ENCODE data around the gene SPAG9. TPM values are rescaled to one million over a fixed set of nuclear protein-coding genes. Genes with fewer than 3 reads are reported as not detected.

Gene SPAG9
- total and polyA plus RNA-seq, 2 experiments from 2014 or later: 26.5 to 82.7 TPM

- no peak for TF ChIP-seq EZH2phosphoT487 (IDR thresholded peaks at IDR 0.05; ENCODE audit: low read depth, severe bottlenecking, unreplicated experiment)
- no peak for TF ChIP-seq CTCF (IDR thresholded peaks at IDR 0.05; ENCODE audit: poor library complexity)
- no peak for TF ChIP-seq EZH2 (IDR thresholded peaks at IDR 0.05; ENCODE audit: borderline replicate concordance)
- no peaks in the 10 kb centered on the region for H3K9me3 ChIP-seq (ENCODE audit: low read depth)
- no peak overlapping the region for H3K4me3 ChIP-seq
- H3K27ac ChIP-seq: no peak overlapping the region
- H3K4me2 ChIP-seq: no peak overlapping the region
- no peaks in the 10 kb centered on the region for H3K9me2 ChIP-seq (replicated peaks; ENCODE audit: insufficient read depth)
- H3K36me3 ChIP-seq (replicated peaks; ENCODE audit: insufficient read depth, low read depth): no peaks in the 10 kb centered on the region
- H2AFZ ChIP-seq: no peak overlapping the region
- WGBS (ENCODE audit: low lambda C conversion rate, missing lambda C conversion rate): 98% methylated on average over 4 of the region's 4 CpGs
- peaks cover 10% of the 10 kb centered on the region for H3K4me1 ChIP-seq (ENCODE audit: insufficient read depth)
- H3K27me3 ChIP-seq: no peaks in the 10 kb centered on the region
- peaks cover 6% of the 10 kb centered on the region for H3K79me2 ChIP-seq
- H4K20me1 ChIP-seq (ENCODE audit: insufficient read depth, poor library complexity, severe bottlenecking): no peaks in the 10 kb centered on the region
- DNase-seq (ENCODE audit: low spot score): no peak
Measured at GRCh38 chr17:51032850-51033249, 87.8 kb downstream of the SPAG9 start.

- Histone ChIP-seq H3K4me3 (no peak overlapping the region), H3K27me3 (no peaks in the 10 kb centered on the region), H3K27ac (peak overlapping the region; percentile 41), H3K9me3 (ENCODE audit: low read depth) (no peaks in the 10 kb centered on the region), H3K36me3 (replicated peaks; ENCODE audit: insufficient read depth, low read depth) (no peaks in the 10 kb centered on the region), H2AFZ (no peak overlapping the region), H3K4me1 (ENCODE audit: insufficient read depth) (peaks cover 3% of the 10 kb centered on the region), H3K4me2 (peak overlapping the region; percentile 18), H3K79me2 (peaks cover 4% of the 10 kb centered on the region), H3K9me2 (replicated peaks; ENCODE audit: insufficient read depth) (no peaks in the 10 kb centered on the region), H4K20me1 (ENCODE audit: insufficient read depth, poor library complexity, severe bottlenecking) (no peaks in the 10 kb centered on the region)
- 78% methylated on average over 3 of the region's 3 CpGs for WGBS (ENCODE audit: low lambda C conversion rate, missing lambda C conversion rate)
- TF ChIP-seq EZH2 (IDR thresholded peaks at IDR 0.05; ENCODE audit: borderline replicate concordance) (no peak), EZH2phosphoT487 (IDR thresholded peaks at IDR 0.05; ENCODE audit: low read depth, severe bottlenecking, unreplicated experiment) (no peak), CTCF (IDR thresholded peaks at IDR 0.05; ENCODE audit: poor library complexity) (no peak)
- DNase-seq (ENCODE audit: low spot score): no peak
Measured at GRCh38 chr17:51029568-51030463, 90.9 kb downstream of the SPAG9 start.

- Histone ChIP-seq H3K9me2 (replicated peaks; ENCODE audit: insufficient read depth) (no peaks in the 10 kb centered on the region), H3K9me3 (ENCODE audit: low read depth) (no peaks in the 10 kb centered on the region), H3K36me3 (replicated peaks; ENCODE audit: insufficient read depth, low read depth) (no peaks in the 10 kb centered on the region), H2AFZ (no peak overlapping the region), H3K79me2 (no peaks in the 10 kb centered on the region), H3K27me3 (no peaks in the 10 kb centered on the region), H3K4me2 (peak overlapping the region; percentile 18), H4K20me1 (ENCODE audit: insufficient read depth, poor library complexity, severe bottlenecking) (no peaks in the 10 kb centered on the region), H3K4me3 (no peak overlapping the region), H3K27ac (peak overlapping the region; percentile 20), H3K4me1 (ENCODE audit: insufficient read depth) (peaks cover 3% of the 10 kb centered on the region)
- 100% methylated on average over 1 of the region's 1 CpG for WGBS (ENCODE audit: low lambda C conversion rate, missing lambda C conversion rate)
- TF ChIP-seq EZH2phosphoT487 (IDR thresholded peaks at IDR 0.05; ENCODE audit: low read depth, severe bottlenecking, unreplicated experiment) (no peak), CTCF (IDR thresholded peaks at IDR 0.05; ENCODE audit: poor library complexity) (no peak)
- DNase-seq (ENCODE audit: low spot score): no peak
Measured at GRCh38 chr17:51029142-51029541, 91.5 kb downstream of the SPAG9 start.

All from hepatocyte (in vitro differentiated cells).